GM23248 (cell line): ENCODE results near the gene FOXD4L1.
"Not testable (repeated sequence)": the region's sequence is repeated elsewhere in the genome, so short reads cannot be mapped to it uniquely, and the experiment has no call there.

Experiments used
- EZH2 ChIP-seq: fragments of 200-600 bp; sonication (generic); IDR thresholded peaks from 2 replicates; pipeline ENCODE4 v1.6.1; 2018; ENCODE audit warnings: antibody characterized with exemption, mild to moderate bottlenecking; ENCODE audit not compliant: insufficient read depth, poor library complexity, severe bottlenecking
- EZH2phosphoT487 ChIP-seq: fragments of 200-600 bp; sonication (generic); IDR thresholded peaks from 2 replicates; pipeline ENCODE4 v1.6.1; 2018; ENCODE audit warnings: antibody characterized with exemption, moderate library complexity, mild to moderate bottlenecking, low read depth; ENCODE audit not compliant: insufficient read depth

DNA sequence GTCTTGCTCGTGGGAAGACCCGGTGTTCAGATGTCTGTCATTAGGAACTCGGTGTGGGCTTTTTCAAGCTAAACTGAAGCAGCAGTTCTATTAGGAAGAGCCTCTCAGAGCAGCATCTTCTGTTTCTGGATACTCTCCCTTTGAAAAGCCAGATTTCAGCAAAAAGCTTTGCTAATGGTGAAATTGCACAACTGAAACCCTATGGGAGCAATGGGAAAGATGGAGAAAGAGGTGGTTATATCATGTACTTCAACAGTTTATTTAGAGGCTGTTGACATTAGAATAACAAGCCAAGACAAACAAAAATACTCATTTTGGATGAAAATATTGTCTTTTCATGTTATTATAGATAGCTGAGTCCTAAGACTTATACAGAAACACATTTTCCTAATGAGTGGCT is 30.4 kb downstream of the FOXD4L1 start:
- TF ChIP-seq EZH2, EZH2phosphoT487: not testable (repeated sequence)
